HepG2 (cell line): Measurements from ENCODE around the gene DDR2. TPM values are rescaled to one million over a fixed set of nuclear protein-coding genes. Genes with fewer than 3 reads are reported as not detected.
A peak's percentile ranks its signal among the peaks of the same experiment; 100 is the strongest.
"Not testable (repeated sequence)": the region's sequence is repeated elsewhere in the genome, so short reads cannot be mapped to it uniquely, and the experiment has no call there.

ENCODE experiments used
- IRF2 ChIP-seq: IDR thresholded peaks from 2 replicates; pipeline ENCODE4 v1.6.1; 2018; ENCODE audit warnings: missing genetic modification reagents, missing compliant biosample characterization
- POGZ ChIP-seq: sonication (generic); formaldehyde crosslinking; IDR thresholded peaks from 2 replicates; pipeline ENCODE4 v1.4.0; 2020; ENCODE audit warnings: mild to moderate bottlenecking, missing genetic modification reagents
- RFXAP ChIP-seq: sonication (generic); formaldehyde crosslinking; IDR thresholded peaks from 2 replicates; pipeline ENCODE4 v1.4.0; 2020; ENCODE audit warnings: missing genetic modification reagents, borderline replicate concordance
- RXRB ChIP-seq: IDR thresholded peaks from 2 replicates; pipeline ENCODE4 v1.6.1; 2016; ENCODE audit warnings: borderline replicate concordance, missing genetic modification reagents, missing compliant biosample characterization
- SOX13 ChIP-seq, 3 experiments: fragments of 450-650 bp in 1 of 3; sonication (generic) in 1 of 3; formaldehyde crosslinking in 1 of 3; IDR thresholded peaks in 2 of 3; conservative IDR thresholded peaks in 1 of 3; 2 replicates each; pipeline versions ENCODE4 v1.5.0 to v1.6.1; 2016 to 2020; ENCODE audit warnings: antibody characterized with exemption in 1 of 3, mild to moderate bottlenecking in 1 of 3, missing compliant biosample characterization in 1 of 3, missing genetic modification reagents in 1 of 3, moderate library complexity in 1 of 3
- TCF12 ChIP-seq, 2 experiments: fragments of 450-650 bp in 1 of 2; sonication (generic) in 1 of 2; formaldehyde crosslinking in 1 of 2; IDR thresholded peaks; 2 replicates each; pipeline versions ENCODE4 v1.6.1 to v1.8.0; 2017 to 2022; ENCODE audit warnings: antibody characterized with exemption in 1 of 2, mild to moderate bottlenecking in 1 of 2, missing genetic modification reagents in 1 of 2, moderate library complexity in 1 of 2
- TCF7 ChIP-seq: sonication (generic); IDR thresholded peaks from 2 replicates; pipeline ENCODE4 v1.6.1; 2016; ENCODE audit warnings: antibody characterized with exemption, low read depth
- ZNF501 ChIP-seq: sonication (generic); formaldehyde crosslinking; IDR thresholded peaks from 2 replicates; pipeline ENCODE4 v1.5.1; 2020; ENCODE audit warnings: mild to moderate bottlenecking, moderate library complexity, missing genetic modification reagents
- polyA plus RNA-seq, 8 experiments: library from polyadenylated mRNA; depleted of rRNA in 3 of 8; stranded (reverse) in 7 of 8; unstranded in 1 of 8; fragments of >200 nt; fragmentation: Illumina TruSeq in 4 of 8; extraction: Trizol in 4 of 8; gene quantifications; 2 replicates each; pipeline versions ENCODE4 v1.2.1 to v1.2.3, GENCODE V29; 2011 to 2016; ENCODE audit warnings: low read depth in 4 of 8, missing spikeins in 1 of 8, mixed read lengths in 1 of 8; ENCODE audit not compliant: insufficient read depth in 1 of 8
- total RNA-seq, 5 experiments: library from RNA; depleted of rRNA; stranded (reverse); fragments of >200 nt; fragmentation: Illumina TruSeq; extraction: Trizol; gene quantifications; 2 replicates each; pipeline ENCODE4 v1.2.3, GENCODE V29; 2016; ENCODE audit warnings: low read depth in 1 of 5
- TF ChIP-seq, protein P1 (sequence below): sonication (generic); formaldehyde crosslinking; IDR thresholded peaks from 2 replicates; pipeline ENCODE4 v1.8.0; 2023; ENCODE audit warnings: mild to moderate bottlenecking, missing genetic modification reagents
- TF ChIP-seq, protein P2 (sequence below): sonication (generic); formaldehyde crosslinking; IDR thresholded peaks from 2 replicates; pipeline ENCODE4 v1.5.0; 2020; ENCODE audit warnings: missing genetic modification reagents
- TF ChIP-seq, protein P3 (sequence below): sonication (generic); formaldehyde crosslinking; IDR thresholded peaks from 2 replicates; pipeline ENCODE4 v1.4.0; 2020; ENCODE audit warnings: mild to moderate bottlenecking, missing genetic modification reagents, borderline replicate concordance
- TF ChIP-seq, protein P4 (sequence below): IDR thresholded peaks from 2 replicates; pipeline ENCODE4 v1.6.1; 2016
- TF ChIP-seq, protein P5 (sequence below): sonication (generic); formaldehyde crosslinking; IDR thresholded peaks from 2 replicates; pipeline ENCODE4 v1.4.0; 2020; ENCODE audit warnings: mild to moderate bottlenecking, missing genetic modification reagents
- TF ChIP-seq, protein P6 (sequence below): sonication (generic); formaldehyde crosslinking; IDR thresholded peaks from 2 replicates; pipeline ENCODE4 v1.4.0; 2020; ENCODE audit warnings: missing genetic modification reagents

Gene DDR2
- total and polyA plus RNA-seq, 2 of the 13 experiments (the other 11 are each of a cell fraction or from before 2014, with no cell fraction given): 0.36 to 0.38 TPM

DNA sequence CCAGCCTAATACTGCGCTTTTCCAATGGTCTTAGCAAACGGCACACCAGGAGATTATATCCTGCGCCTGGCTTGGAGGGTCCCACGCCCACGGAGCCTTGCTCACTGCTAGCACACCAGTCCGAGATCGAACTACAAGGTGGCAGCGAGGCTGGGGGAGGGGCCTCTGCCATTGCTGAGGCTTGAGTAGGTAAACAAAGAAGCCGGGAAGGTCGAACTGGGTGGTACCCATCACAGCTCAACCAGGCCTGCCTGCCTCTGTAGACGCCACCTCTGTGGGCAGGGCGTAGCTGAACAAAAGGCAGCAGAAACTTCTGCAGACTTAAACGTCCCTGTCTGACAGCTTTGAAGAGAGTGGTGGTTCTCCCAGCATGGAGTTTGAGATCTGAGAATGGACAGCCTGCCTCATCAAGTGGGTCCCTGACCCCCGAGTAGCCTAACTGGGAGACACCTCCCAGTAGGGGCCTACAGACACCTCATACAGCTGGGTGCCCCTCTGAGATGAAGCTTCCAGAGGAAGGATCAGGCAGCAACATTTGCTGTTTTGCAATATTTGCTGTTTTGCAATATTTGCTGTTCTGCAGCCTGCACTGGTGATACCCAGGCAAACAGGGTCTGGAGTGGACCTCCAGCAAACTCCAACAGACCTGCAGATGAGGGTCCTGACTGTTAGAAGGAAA lies 114.1 kb downstream of the DDR2 start (continued):
- not testable (repeated sequence) for TF ChIP-seq TCF12, SOX13 (IDR thresholded peaks at IDR 0.05)
- TF ChIP-seq TCF12 (CRISPR knock-in tag; IDR thresholded peaks at IDR 0.05) (peak; percentile 67; the same call in 1 of the 2 replicates), ZNF501 (CRISPR knock-in tag) (peak; percentile 68; the same call in 1 of the 2 replicates), POGZ (CRISPR knock-in tag) (peak; percentile 96), TCF7 (0 out of 2 replicates have a peak, but pooled peaks have one; percentile 24), RXRB (CRISPR knock-in tag) (peak; percentile 82), RFXAP (CRISPR knock-in tag) (peak; percentile 46; the same call in 1 of the 2 replicates), IRF2 (CRISPR knock-in tag) (0 out of 2 replicates have a peak, but pooled peaks have one; percentile 33), SOX13 (CRISPR knock-in tag; conservative IDR thresholded peaks at IDR 0.05 in 1 of 2, IDR thresholded peaks at IDR 0.05 in 1 of 2) (peak in 1 of 2 experiments; percentile 84; a peak in 2 of 4 replicates)
- TF ChIP-seq, protein P1, sequence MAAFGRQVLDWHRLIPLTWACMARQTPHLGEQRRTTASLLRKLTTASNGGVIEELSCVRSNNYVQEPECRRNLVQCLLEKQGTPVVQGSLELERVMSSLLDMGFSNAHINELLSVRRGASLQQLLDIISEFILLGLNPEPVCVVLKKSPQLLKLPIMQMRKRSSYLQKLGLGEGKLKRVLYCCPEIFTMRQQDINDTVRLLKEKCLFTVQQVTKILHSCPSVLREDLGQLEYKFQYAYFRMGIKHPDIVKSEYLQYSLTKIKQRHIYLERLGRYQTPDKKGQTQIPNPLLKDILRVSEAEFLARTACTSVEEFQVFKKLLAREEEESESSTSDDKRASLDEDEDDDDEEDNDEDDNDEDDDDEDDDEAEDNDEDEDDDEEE (CRISPR knock-in tag): 0 out of 2 replicates have a peak, but pooled peaks have one; percentile 33
- TF ChIP-seq, protein P2, sequence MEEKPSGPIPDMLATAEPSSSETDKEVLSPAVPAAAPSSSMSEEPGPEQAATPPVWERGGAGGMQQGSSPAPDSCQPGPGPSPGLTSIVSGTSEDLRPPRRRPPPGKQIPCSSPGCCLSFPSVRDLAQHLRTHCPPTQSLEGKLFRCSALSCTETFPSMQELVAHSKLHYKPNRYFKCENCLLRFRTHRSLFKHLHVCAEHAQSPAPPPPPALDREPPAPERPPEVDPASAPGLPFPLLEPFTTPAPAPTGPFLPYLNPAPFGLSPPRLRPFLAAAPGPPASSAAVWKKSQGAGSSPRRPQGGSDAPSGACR: peak; percentile 83; the same call in 1 of the 2 replicates
- TF ChIP-seq, protein P3, sequence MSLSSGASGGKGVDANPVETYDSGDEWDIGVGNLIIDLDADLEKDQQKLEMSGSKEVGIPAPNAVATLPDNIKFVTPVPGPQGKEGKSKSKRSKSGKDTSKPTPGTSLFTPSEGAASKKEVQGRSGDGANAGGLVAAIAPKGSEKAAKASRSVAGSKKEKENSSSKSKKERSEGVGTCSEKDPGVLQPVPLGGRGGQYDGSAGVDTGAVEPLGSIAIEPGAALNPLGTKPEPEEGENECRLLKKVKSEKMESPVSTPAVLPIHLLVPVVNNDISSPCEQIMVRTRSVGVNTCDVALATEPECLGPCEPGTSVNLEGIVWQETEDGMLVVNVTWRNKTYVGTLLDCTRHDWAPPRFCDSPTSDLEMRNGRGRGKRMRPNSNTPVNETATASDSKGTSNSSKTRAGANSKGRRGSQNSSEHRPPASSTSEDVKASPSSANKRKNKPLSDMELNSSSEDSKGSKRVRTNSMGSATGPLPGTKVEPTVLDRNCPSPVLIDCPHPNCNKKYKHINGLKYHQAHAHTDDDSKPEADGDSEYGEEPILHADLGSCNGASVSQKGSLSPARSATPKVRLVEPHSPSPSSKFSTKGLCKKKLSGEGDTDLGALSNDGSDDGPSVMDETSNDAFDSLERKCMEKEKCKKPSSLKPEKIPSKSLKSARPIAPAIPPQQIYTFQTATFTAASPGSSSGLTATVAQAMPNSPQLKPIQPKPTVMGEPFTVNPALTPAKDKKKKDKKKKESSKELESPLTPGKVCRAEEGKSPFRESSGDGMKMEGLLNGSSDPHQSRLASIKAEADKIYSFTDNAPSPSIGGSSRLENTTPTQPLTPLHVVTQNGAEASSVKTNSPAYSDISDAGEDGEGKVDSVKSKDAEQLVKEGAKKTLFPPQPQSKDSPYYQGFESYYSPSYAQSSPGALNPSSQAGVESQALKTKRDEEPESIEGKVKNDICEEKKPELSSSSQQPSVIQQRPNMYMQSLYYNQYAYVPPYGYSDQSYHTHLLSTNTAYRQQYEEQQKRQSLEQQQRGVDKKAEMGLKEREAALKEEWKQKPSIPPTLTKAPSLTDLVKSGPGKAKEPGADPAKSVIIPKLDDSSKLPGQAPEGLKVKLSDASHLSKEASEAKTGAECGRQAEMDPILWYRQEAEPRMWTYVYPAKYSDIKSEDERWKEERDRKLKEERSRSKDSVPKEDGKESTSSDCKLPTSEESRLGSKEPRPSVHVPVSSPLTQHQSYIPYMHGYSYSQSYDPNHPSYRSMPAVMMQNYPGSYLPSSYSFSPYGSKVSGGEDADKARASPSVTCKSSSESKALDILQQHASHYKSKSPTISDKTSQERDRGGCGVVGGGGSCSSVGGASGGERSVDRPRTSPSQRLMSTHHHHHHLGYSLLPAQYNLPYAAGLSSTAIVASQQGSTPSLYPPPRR (CRISPR knock-in tag): peak; percentile 88; the same call in 1 of the 2 replicates
- TF ChIP-seq, protein P4, sequence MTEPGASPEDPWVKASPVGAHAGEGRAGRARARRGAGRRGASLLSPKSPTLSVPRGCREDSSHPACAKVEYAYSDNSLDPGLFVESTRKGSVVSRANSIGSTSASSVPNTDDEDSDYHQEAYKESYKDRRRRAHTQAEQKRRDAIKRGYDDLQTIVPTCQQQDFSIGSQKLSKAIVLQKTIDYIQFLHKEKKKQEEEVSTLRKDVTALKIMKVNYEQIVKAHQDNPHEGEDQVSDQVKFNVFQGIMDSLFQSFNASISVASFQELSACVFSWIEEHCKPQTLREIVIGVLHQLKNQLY (CRISPR knock-in tag): 0 out of 2 replicates have a peak, but pooled peaks have one; percentile 36
- TF ChIP-seq, protein P5, sequence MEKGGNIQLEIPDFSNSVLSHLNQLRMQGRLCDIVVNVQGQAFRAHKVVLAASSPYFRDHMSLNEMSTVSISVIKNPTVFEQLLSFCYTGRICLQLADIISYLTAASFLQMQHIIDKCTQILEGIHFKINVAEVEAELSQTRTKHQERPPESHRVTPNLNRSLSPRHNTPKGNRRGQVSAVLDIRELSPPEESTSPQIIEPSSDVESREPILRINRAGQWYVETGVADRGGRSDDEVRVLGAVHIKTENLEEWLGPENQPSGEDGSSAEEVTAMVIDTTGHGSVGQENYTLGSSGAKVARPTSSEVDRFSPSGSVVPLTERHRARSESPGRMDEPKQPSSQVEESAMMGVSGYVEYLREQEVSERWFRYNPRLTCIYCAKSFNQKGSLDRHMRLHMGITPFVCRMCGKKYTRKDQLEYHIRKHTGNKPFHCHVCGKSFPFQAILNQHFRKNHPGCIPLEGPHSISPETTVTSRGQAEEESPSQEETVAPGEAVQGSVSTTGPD (CRISPR knock-in tag): 0 out of 2 replicates have a peak, but pooled peaks have one; percentile 34
- TF ChIP-seq, protein P6, sequence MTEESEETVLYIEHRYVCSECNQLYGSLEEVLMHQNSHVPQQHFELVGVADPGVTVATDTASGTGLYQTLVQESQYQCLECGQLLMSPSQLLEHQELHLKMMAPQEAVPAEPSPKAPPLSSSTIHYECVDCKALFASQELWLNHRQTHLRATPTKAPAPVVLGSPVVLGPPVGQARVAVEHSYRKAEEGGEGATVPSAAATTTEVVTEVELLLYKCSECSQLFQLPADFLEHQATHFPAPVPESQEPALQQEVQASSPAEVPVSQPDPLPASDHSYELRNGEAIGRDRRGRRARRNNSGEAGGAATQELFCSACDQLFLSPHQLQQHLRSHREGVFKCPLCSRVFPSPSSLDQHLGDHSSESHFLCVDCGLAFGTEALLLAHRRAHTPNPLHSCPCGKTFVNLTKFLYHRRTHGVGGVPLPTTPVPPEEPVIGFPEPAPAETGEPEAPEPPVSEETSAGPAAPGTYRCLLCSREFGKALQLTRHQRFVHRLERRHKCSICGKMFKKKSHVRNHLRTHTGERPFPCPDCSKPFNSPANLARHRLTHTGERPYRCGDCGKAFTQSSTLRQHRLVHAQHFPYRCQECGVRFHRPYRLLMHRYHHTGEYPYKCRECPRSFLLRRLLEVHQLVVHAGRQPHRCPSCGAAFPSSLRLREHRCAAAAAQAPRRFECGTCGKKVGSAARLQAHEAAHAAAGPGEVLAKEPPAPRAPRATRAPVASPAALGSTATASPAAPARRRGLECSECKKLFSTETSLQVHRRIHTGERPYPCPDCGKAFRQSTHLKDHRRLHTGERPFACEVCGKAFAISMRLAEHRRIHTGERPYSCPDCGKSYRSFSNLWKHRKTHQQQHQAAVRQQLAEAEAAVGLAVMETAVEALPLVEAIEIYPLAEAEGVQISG (CRISPR knock-in tag): peak; percentile 66
